Liver (tissue), 3 donors: ENCODE measurements around the gene ROBO4.

Experiments
- GABPA ChIP-seq, 2 donors: IDR thresholded peaks in 1 of 2; conservative IDR thresholded peaks in 1 of 2; 2 replicates each; pipeline ENCODE4 v1.6.1; 2016; ENCODE audit warnings: antibody characterized with exemption in 2 of 2, mild to moderate bottlenecking in 1 of 2, moderate library complexity in 1 of 2
- JUND ChIP-seq, 2 donors: IDR thresholded peaks; 2 replicates each; pipeline ENCODE4 v1.6.1; 2016; ENCODE audit warnings: antibody characterized with exemption in 2 of 2
- MAX ChIP-seq: IDR thresholded peaks from 2 replicates; pipeline ENCODE4 v1.6.1; 2016; ENCODE audit warnings: antibody characterized with exemption
- RAD21 ChIP-seq, 2 donors: IDR thresholded peaks; 2 replicates each; pipeline ENCODE4 v1.6.1; 2016; ENCODE audit warnings: antibody characterized with exemption in 2 of 2, mild to moderate bottlenecking in 2 of 2
- SP1 ChIP-seq: IDR thresholded peaks from 2 replicates; pipeline ENCODE4 v1.6.1; 2018; ENCODE audit warnings: antibody characterized with exemption, mild to moderate bottlenecking
- TAF1 ChIP-seq: conservative IDR thresholded peaks from 2 replicates; pipeline ENCODE4 v1.6.1; 2016; ENCODE audit warnings: antibody characterized with exemption, mild to moderate bottlenecking
- ZBTB33 ChIP-seq: IDR thresholded peaks from 2 replicates; pipeline ENCODE4 v1.6.1; 2016; ENCODE audit warnings: antibody characterized with exemption
- TF ChIP-seq, protein P1 (sequence below): fragments of 150-350 bp; IDR thresholded peaks from 2 replicates; pipeline ENCODE4 v1.5.1; 2017; ENCODE audit warnings: improper control_type of control experiment, low read depth, low read length; ENCODE audit not compliant: missing input control
- donor health status: healthy.
- donor health status: healthy.

GRCh38 chr11:124839128-124839971 is 58.3 kb downstream of the ROBO4 start:
- TF ChIP-seq SP1 (no peak), TAF1 (no peak), MAX (no peak), ZBTB33 (no peak), GABPA (IDR thresholded peaks at IDR 0.05 in 1 of 2, conservative IDR thresholded peaks at IDR 0.05 in 1 of 2) (no peak), RAD21 (IDR thresholded peaks at IDR 0.05) (no peak), JUND (IDR thresholded peaks at IDR 0.05) (no peak)
- TF ChIP-seq, protein P1, sequence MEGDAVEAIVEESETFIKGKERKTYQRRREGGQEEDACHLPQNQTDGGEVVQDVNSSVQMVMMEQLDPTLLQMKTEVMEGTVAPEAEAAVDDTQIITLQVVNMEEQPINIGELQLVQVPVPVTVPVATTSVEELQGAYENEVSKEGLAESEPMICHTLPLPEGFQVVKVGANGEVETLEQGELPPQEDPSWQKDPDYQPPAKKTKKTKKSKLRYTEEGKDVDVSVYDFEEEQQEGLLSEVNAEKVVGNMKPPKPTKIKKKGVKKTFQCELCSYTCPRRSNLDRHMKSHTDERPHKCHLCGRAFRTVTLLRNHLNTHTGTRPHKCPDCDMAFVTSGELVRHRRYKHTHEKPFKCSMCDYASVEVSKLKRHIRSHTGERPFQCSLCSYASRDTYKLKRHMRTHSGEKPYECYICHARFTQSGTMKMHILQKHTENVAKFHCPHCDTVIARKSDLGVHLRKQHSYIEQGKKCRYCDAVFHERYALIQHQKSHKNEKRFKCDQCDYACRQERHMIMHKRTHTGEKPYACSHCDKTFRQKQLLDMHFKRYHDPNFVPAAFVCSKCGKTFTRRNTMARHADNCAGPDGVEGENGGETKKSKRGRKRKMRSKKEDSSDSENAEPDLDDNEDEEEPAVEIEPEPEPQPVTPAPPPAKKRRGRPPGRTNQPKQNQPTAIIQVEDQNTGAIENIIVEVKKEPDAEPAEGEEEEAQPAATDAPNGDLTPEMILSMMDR: no peak
